HG03280 (cell line): ENCODE results near the gene NME7.

Experiments used
- ATAC-seq: cut with Tn5 transposase; IDR thresholded peaks from one replicate; pipeline ENCODE4 v1.9.1; 2021; ENCODE audit warnings: mild to moderate bottlenecking, moderate library complexity; ENCODE audit not compliant: unreplicated experiment

Gene NME7

DNA sequence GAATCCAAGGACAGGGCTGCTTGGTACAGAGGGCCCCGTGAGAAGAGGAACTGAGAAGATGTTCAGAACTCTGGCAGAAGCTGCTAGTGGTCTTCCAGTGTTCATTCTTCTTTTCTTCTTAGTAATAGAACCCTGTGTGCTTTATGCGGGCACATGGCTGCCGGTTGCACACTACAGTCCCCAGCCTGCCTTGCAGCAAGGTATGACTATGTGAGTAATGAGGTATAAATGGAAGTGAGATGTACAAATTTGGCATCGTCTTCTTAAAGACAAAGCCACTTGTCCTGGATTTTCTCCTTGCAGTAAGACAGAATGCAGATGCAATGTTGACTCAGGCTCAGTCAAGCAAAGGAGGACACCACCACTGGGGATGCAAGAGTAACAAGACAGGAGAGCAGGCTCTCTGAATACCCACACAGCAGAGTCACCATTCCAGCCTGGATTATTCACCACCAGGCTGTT, 276.1 kb downstream of the NME7 start:
- ATAC-seq: peak; percentile 77

- peak; percentile 40 for ATAC-seq
These were observed 276.7 kb downstream of the NME7 start for GRCh38 chr1:169090900-169091311.

- ATAC-seq: no peak
These were observed 277.2 kb downstream of the NME7 start for GRCh38 chr1:169090308-169090899.

GRCh38 chr1:169089776-169090175, 277.8 kb downstream of the NME7 start:
- no peak for ATAC-seq

DNA sequence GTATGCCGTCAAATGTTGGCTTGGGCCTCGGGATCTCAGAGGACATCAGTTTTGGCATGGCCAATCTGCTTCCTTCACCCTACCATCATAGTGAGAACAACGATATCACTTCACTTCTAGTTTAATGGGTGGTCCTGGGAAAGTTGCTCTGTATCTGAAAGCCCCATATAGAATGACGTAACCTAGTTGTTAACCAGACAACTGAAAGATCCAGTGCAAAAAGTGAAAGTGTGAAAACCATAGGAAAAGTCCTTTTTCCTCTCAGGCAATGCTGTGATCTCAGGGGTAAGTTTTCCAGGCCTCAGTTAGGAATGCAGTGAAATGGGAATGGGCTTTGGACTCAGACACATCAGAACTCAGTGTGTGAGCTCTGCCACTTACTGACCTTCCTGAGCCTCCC, 279.7 kb downstream of the NME7 start:
- ATAC-seq: no peak

GRCh38 chr1:169086603-169087455, 280.8 kb downstream of the NME7 start:
- no peak for ATAC-seq

DNA sequence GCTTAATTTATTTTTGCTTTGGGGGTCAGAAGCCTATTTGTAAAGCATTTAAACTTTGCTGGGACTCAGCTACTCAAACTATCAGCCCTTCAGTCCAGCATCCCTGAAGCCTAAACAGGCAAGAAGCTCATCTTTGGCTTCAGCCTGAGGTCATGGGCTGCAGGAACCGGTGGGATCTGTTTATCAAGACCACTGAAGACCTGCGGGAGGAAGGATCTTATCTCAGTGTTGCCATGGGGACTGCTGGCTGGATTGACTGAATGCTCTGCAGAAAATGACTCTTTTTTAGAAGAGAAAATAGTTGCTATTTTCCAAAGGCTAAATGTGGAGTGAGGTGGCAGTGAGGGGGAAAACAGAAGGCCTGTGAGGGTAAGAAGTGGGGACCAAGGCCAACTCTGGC, 281.7 kb downstream of the NME7 start:
- no peak for ATAC-seq
